GM23248 (cell line): ENCODE data around the gene PHPT1.

ENCODE experiments used
- EZH2 ChIP-seq: fragments of 200-600 bp; sonication (generic); IDR thresholded peaks from 2 replicates; pipeline ENCODE4 v1.6.1; 2018; ENCODE audit warnings: antibody characterized with exemption, mild to moderate bottlenecking; ENCODE audit not compliant: insufficient read depth, poor library complexity, severe bottlenecking
- EZH2phosphoT487 ChIP-seq: fragments of 200-600 bp; sonication (generic); IDR thresholded peaks from 2 replicates; pipeline ENCODE4 v1.6.1; 2018; ENCODE audit warnings: antibody characterized with exemption, moderate library complexity, mild to moderate bottlenecking, low read depth; ENCODE audit not compliant: insufficient read depth

GRCh38 chr9:136885950-136886578 lies 36.9 kb downstream of the PHPT1 start, which contains the start of gene TRAF2:
- TF ChIP-seq EZH2 (no peak), EZH2phosphoT487 (no peak)
